Measurements from ENCODE around the gene IL37. TPM values are rescaled to one million over a fixed set of nuclear protein-coding genes. Genes with fewer than 3 reads are reported as not detected.
"Not testable (repeated sequence)": the region's sequence is repeated elsewhere in the genome, so short reads cannot be mapped to it uniquely, and the experiment has no call there.

The IL37 gene
- total RNA-seq, 1 donor from 2014 or later = not detected

DNA sequence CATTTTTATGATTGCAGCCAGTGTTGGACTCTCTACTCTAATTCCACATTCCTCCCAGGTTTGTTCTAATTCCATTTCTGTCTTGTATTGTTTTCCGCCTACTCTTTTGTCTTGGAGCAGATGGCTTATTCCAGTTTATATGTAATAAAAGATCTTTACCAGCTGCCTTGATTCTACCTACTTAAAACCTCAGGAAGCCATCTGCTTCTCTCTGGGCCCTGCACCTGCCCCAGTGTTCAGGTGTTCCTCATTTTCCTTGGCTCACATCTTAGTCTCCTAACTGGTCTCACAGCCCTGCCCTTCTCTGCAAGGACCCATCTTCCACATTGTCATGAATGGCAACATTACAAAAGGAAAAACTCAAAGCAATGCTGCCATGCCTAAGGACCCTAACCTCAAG lies 21.0 kb upstream of the IL37 start:
- H3K4me3 Mint-ChIP-seq (ENCODE audit: unreplicated experiment) = no peak overlapping the region
- TF ChIP-seq, protein P1, sequence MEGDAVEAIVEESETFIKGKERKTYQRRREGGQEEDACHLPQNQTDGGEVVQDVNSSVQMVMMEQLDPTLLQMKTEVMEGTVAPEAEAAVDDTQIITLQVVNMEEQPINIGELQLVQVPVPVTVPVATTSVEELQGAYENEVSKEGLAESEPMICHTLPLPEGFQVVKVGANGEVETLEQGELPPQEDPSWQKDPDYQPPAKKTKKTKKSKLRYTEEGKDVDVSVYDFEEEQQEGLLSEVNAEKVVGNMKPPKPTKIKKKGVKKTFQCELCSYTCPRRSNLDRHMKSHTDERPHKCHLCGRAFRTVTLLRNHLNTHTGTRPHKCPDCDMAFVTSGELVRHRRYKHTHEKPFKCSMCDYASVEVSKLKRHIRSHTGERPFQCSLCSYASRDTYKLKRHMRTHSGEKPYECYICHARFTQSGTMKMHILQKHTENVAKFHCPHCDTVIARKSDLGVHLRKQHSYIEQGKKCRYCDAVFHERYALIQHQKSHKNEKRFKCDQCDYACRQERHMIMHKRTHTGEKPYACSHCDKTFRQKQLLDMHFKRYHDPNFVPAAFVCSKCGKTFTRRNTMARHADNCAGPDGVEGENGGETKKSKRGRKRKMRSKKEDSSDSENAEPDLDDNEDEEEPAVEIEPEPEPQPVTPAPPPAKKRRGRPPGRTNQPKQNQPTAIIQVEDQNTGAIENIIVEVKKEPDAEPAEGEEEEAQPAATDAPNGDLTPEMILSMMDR (IDR thresholded peaks at IDR 0.05; ENCODE audit: unreplicated experiment) = no peak

DNA sequence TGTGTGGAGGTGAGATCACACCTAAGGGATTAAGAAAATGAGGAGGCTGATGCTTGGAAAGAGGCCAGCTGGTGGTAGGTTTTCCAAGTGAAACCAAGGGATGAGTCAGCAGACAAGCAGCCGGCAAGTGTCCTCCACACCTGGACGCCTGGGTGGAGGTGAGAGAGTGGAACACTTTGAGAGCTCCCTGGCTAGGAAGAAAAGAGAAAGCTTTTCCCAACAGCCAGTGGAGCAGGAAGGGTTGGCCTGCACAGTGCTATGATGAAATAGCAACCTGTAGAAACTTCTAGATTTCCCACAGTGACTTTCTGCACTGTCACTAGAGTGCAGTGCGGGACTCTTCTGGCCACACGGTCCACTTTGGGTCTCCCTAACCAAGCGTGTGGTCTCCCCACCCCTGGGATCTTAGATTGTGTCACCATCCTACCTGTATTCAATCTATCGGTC lies 19.6 kb upstream of the IL37 start:
- Mint-ChIP-seq H3K27ac (ENCODE audit: unreplicated experiment) (no peak overlapping the region), H3K4me1 (ENCODE audit: unreplicated experiment) (no peaks in the 10 kb centered on the region)

More for the DNA sequence above, 21.0 kb upstream of the IL37 start:
- no peaks in the 10 kb centered on the region for H3K36me3 Mint-ChIP-seq (ENCODE audit: low read depth, unreplicated experiment)
- H3K27me3 Mint-ChIP-seq (ENCODE audit: unreplicated experiment) = no peaks in the 10 kb centered on the region
- DNase-seq (ENCODE audit: low spot score) = no peak
- no peaks in the 10 kb centered on the region for H3K9me3 Mint-ChIP-seq (ENCODE audit: unreplicated experiment)
- H3K27ac Mint-ChIP-seq (ENCODE audit: unreplicated experiment) = no peak overlapping the region
- H3K4me1 Mint-ChIP-seq (ENCODE audit: unreplicated experiment) = no peaks in the 10 kb centered on the region

DNA sequence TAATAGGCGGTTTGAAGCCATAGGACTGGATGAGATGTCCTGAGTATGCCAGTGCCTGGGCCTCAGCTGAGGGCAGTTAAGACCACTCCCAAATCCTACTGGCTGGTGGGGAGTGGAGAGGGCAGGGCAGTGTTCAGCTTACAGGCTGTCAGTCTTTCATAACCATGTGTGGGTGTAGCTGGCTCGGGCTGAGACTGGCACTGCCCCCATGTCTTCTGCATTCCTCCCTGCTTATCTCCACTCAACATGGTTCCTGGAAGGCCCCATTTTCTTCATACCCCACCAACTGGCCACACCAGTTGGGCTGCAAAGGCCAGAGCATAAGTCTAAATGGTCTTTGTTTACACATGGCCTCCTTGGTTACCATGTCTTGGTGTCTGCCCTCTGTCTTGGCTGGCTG lies 17.2 kb upstream of the IL37 start:
- H3K4me1 Mint-ChIP-seq (ENCODE audit: unreplicated experiment) = no peaks in the 10 kb centered on the region
- TF ChIP-seq, protein P1 (IDR thresholded peaks at IDR 0.05; ENCODE audit: unreplicated experiment) = no peak
- DNase-seq (ENCODE audit: low spot score) = no peak
- H3K9me3 Mint-ChIP-seq (ENCODE audit: unreplicated experiment) = no peaks in the 10 kb centered on the region
- no peaks in the 10 kb centered on the region for H3K36me3 Mint-ChIP-seq (ENCODE audit: low read depth, unreplicated experiment)
- H3K4me3 Mint-ChIP-seq (ENCODE audit: unreplicated experiment) = no peak overlapping the region
- H3K27me3 Mint-ChIP-seq (ENCODE audit: unreplicated experiment) = no peaks in the 10 kb centered on the region
- no peak overlapping the region for H3K27ac Mint-ChIP-seq (ENCODE audit: unreplicated experiment)

More for the DNA sequence above, 19.6 kb upstream of the IL37 start:
- DNase-seq (ENCODE audit: low spot score) = no peak
- TF ChIP-seq, protein P1 (IDR thresholded peaks at IDR 0.05; ENCODE audit: unreplicated experiment) = no peak
- H3K4me3 Mint-ChIP-seq (ENCODE audit: unreplicated experiment) = no peak overlapping the region
- H3K9me3 Mint-ChIP-seq (ENCODE audit: unreplicated experiment) = no peaks in the 10 kb centered on the region
- H3K27me3 Mint-ChIP-seq (ENCODE audit: unreplicated experiment) = no peaks in the 10 kb centered on the region
- no peaks in the 10 kb centered on the region for H3K36me3 Mint-ChIP-seq (ENCODE audit: low read depth, unreplicated experiment)

DNA sequence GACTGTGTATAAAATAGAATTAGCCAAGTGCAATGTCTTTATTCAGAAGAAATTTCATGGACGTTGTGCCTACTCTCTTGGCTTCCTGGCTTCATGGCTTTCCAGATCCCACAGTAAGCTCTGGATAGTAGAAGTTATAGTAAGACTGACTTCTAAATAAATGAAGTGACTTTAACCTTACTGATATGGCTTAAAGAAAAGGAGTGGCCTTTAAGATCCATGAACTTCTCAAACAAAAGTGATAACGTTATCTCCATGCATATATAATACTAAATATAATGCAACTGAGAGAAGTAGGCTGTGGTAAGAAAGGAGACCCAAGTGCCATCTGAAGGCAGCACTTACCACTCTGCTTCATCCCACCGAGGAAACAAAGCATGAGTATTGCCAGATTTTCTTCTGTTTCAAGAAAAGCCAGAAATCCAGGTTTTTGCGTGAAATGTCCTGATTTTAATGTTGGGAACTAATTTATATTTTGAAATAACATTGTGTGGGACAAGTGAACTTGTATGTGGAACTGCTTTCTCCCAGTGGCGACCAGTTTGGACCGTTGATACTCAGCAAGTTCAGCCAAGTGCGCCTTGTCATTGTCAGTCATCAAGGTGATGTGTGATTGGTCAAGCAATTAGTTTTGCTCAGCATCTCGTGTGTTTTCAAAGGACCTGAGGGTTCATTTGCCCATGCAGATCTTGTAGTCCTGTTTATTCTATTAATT lies 13.9 kb upstream of the IL37 start:
- no peaks in the 10 kb centered on the region for H3K9me3 Mint-ChIP-seq (ENCODE audit: unreplicated experiment)
- H3K36me3 Mint-ChIP-seq (ENCODE audit: low read depth, unreplicated experiment) = no peaks in the 10 kb centered on the region
- DNase-seq (ENCODE audit: low spot score) = no peak
- no peaks in the 10 kb centered on the region for H3K27me3 Mint-ChIP-seq (ENCODE audit: unreplicated experiment)
- no peak overlapping the region for H3K4me3 Mint-ChIP-seq (ENCODE audit: unreplicated experiment)
- no peak overlapping the region for H3K27ac Mint-ChIP-seq (ENCODE audit: unreplicated experiment)
- TF ChIP-seq, protein P1 (IDR thresholded peaks at IDR 0.05; ENCODE audit: unreplicated experiment) = no peak
- H3K4me1 Mint-ChIP-seq (ENCODE audit: unreplicated experiment) = no peaks in the 10 kb centered on the region

DNA sequence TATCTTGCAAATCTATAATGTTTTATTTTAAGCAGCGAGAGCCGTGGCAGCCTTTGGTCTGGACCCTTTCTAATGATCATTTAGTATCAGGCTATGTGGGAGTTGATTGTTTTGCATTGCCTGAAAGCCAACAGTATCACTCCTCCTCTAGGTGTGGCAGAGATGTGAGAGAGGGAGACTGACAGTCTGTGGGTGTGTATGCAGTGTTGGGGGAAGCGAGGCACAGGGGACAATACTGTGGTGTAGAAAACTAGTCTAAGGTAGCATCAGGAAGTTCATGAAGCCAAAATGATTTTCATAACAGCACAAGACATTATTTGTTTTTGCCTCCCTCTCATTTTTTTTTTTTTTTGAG lies 13.4 kb upstream of the IL37 start:
- Mint-ChIP-seq H3K4me3 (ENCODE audit: unreplicated experiment) (no peak overlapping the region), H3K36me3 (ENCODE audit: low read depth, unreplicated experiment) (no peaks in the 10 kb centered on the region), H3K4me1 (ENCODE audit: unreplicated experiment) (no peaks in the 10 kb centered on the region), H3K9me3 (ENCODE audit: unreplicated experiment) (no peaks in the 10 kb centered on the region), H3K27ac (ENCODE audit: unreplicated experiment) (no peak overlapping the region), H3K27me3 (ENCODE audit: unreplicated experiment) (no peaks in the 10 kb centered on the region)
- no peak for DNase-seq (ENCODE audit: low spot score)
- TF ChIP-seq, protein P1 (IDR thresholded peaks at IDR 0.05; ENCODE audit: unreplicated experiment) = no peak

DNA sequence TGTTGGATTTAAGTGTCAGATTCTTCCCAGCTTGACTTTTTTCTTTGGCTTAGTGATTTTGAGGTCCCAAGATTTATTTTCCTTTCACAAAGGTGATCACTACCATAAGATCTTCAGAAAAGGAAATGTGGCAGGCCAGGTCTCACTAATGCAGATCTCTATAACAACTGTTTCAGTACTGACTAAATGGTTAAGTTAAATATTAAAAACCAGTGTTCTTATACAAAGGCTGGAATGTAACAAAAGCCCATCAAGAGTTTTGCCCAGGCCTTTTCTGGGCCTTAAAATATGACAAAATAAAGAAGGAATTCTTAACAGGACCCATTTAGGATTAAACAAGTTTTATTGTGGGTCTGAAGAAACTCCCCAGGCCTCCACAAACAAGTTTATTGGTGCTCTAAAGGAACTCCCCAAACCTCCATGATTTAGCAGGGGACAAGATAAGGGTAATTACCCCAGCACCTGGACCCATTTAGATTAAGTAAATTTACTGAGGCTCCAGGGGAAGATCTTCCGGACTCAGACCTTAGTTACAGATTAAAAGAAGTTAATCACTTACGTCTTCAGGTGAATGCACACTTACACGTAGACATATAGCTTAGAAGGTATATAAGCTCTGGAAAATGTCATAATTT lies 9.4 kb upstream of the IL37 start:
- not testable (repeated sequence) for H3K9me3 Mint-ChIP-seq (ENCODE audit: unreplicated experiment); H3K4me1 Mint-ChIP-seq (ENCODE audit: unreplicated experiment); H3K27ac Mint-ChIP-seq (ENCODE audit: unreplicated experiment); DNase-seq (ENCODE audit: low spot score); H3K36me3 Mint-ChIP-seq (ENCODE audit: low read depth, unreplicated experiment); H3K27me3 Mint-ChIP-seq (ENCODE audit: unreplicated experiment); H3K4me3 Mint-ChIP-seq (ENCODE audit: unreplicated experiment)

Measured in endothelial cell (in vitro differentiated cells).